Stomach (tissue), 4 donors: ENCODE measurements around the gene EIF4G1.

Experiments used
- CTCF ChIP-seq, 7 experiments: fragments of 450-650 bp in 4 of 7; fragments of 200-600 bp in 3 of 7; sonication (generic) in 3 of 7; IDR thresholded peaks; one replicate each; pipeline ENCODE4 v1.5.1; 2016 to 2019; ENCODE audit warnings: antibody characterized with exemption in 7 of 7, control low read depth in 2 of 7, mild to moderate bottlenecking in 1 of 7
- POLR2A ChIP-seq, 4 donors: fragments of 450-650 bp; IDR thresholded peaks; one replicate each; pipeline ENCODE4 v1.6.1; 2016; ENCODE audit warnings: antibody characterized with exemption in 4 of 4, control low read depth in 2 of 4, mild to moderate bottlenecking in 1 of 4, moderate library complexity in 1 of 4

DNA sequence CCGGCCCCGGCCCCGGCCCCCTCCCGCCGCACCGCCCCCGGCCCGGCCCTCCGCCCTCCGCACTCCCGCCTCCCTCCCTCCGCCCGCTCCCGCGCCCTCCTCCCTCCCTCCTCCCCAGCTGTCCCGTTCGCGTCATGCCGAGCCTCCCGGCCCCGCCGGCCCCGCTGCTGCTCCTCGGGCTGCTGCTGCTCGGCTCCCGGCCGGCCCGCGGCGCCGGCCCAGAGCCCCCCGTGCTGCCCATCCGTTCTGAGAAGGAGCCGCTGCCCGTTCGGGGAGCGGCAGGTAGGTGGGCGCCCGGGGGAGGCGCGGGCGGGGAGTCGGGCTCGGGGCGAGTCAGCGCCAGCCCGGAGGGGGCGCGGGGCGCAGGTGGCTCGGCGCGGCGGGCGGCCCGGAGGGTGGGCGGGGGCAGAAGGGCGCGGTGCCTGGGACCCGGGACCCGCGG is 65.8 kb downstream of the EIF4G1 start:
- TF ChIP-seq POLR2A (IDR thresholded peaks at IDR 0.05), result no peak
- TF ChIP-seq CTCF (IDR thresholded peaks at IDR 0.05), result no peak
